Loucy (cell line): ENCODE results near the gene PDGFRB.

ENCODE experiments used
- H2AFZ ChIP-seq: fragments of 200-600 bp; sonication (generic); 2 replicates; pipeline ENCODE4 v1.6.0; 2016; ENCODE audit warnings: antibody characterized with exemption, mild to moderate bottlenecking, low read length, moderate library complexity
- H3F3A ChIP-seq: fragments of 200-600 bp; 2 replicates; pipeline ENCODE4 v1.6.0; 2016; ENCODE audit warnings: antibody characterized with exemption, low read depth, mild to moderate bottlenecking
- H3K27me3 ChIP-seq: fragments of 200-600 bp; sonication (generic); 2 replicates; pipeline ENCODE4 v1.6.1; 2014; ENCODE audit warnings: low read length, mild to moderate bottlenecking; ENCODE audit not compliant: insufficient read depth, poor library complexity, severe bottlenecking
- H3K36me3 ChIP-seq: fragments of 200-600 bp; sonication (generic); 2 replicates; pipeline ENCODE4 v1.6.1; 2016; ENCODE audit warnings: low read length; ENCODE audit not compliant: insufficient read depth
- H3K4me1 ChIP-seq: fragments of 200-600 bp; sonication (generic); 2 replicates; pipeline ENCODE4 v1.5.1; 2014; ENCODE audit warnings: low read length, mild to moderate bottlenecking; ENCODE audit not compliant: insufficient read depth, poor library complexity, severe bottlenecking
- H3K4me2 ChIP-seq: fragments of 200-600 bp; sonication (generic); 2 replicates; pipeline ENCODE4 v1.6.0; 2014; ENCODE audit warnings: antibody characterized with exemption, low read length, low read depth, mild to moderate bottlenecking; ENCODE audit not compliant: poor library complexity, severe bottlenecking
- H3K4me3 ChIP-seq: fragments of 200-600 bp; sonication (generic); 2 replicates; pipeline ENCODE4 v1.5.1; 2014; ENCODE audit warnings: low read length, mild to moderate bottlenecking, mixed read lengths; ENCODE audit not compliant: poor library complexity, severe bottlenecking
- H3K79me2 ChIP-seq: fragments of 200-600 bp; sonication (generic); 2 replicates; pipeline ENCODE4 v1.6.1; 2014; ENCODE audit warnings: low read length; ENCODE audit not compliant: insufficient read depth
- H3K9ac ChIP-seq: fragments of 200-600 bp; sonication (generic); 2 replicates; pipeline ENCODE4 v1.6.0; 2014; ENCODE audit warnings: mild to moderate bottlenecking, low read depth, low read length, moderate library complexity; ENCODE audit not compliant: poor library complexity, severe bottlenecking
- H3K9me2 ChIP-seq: fragments of 200-600 bp; sonication (generic); replicated peaks from 2 replicates; pipeline ENCODE4 v1.6.1; 2016; ENCODE audit warnings: low read depth, low read length, mixed read lengths
- H3K9me3 ChIP-seq: fragments of 200-600 bp; sonication (generic); 2 replicates; pipeline ENCODE4 v1.6.1; 2014; ENCODE audit warnings: mild to moderate bottlenecking, antibody characterized with exemption, low read length, low read depth; ENCODE audit not compliant: insufficient read depth
- H4K20me1 ChIP-seq: fragments of 200-600 bp; sonication (generic); 2 replicates; pipeline ENCODE4 v1.6.0; 2014; ENCODE audit warnings: antibody characterized with exemption, low read length, mild to moderate bottlenecking; ENCODE audit not compliant: insufficient read depth, poor library complexity, severe bottlenecking
- CTCF ChIP-seq: fragments of 200-600 bp; sonication (generic); conservative IDR thresholded peaks from 2 replicates; pipeline ENCODE4 v1.5.1; 2014; ENCODE audit warnings: mild to moderate bottlenecking, antibody characterized with exemption, low read length
- EZH2phosphoT487 ChIP-seq: fragments of 200-600 bp; IDR thresholded peaks from 2 replicates; pipeline ENCODE4 v1.6.1; 2018; ENCODE audit warnings: antibody characterized with exemption, mild to moderate bottlenecking, moderate library complexity, borderline replicate concordance

Gene PDGFRB

GRCh38 chr5:150196514-150196913 is 40.9 kb upstream of the PDGFRB start:
- no peaks in the 10 kb centered on the region for H3K9me3 ChIP-seq
- H3K27me3 ChIP-seq: no peaks in the 10 kb centered on the region
- no peak overlapping the region for H3K9ac ChIP-seq
- TF ChIP-seq EZH2phosphoT487: no peak
- TF ChIP-seq CTCF: no peak
- no peak overlapping the region for H3K4me3 ChIP-seq
- no peaks in the 10 kb centered on the region for H4K20me1 ChIP-seq
- no peak overlapping the region for H2AFZ ChIP-seq
- no peaks in the 10 kb centered on the region for H3F3A ChIP-seq
- H3K36me3 ChIP-seq: no peaks in the 10 kb centered on the region
- no peak overlapping the region for H3K4me2 ChIP-seq
- no peaks in the 10 kb centered on the region for H3K9me2 ChIP-seq
- H3K4me1 ChIP-seq: no peaks in the 10 kb centered on the region
- no peaks in the 10 kb centered on the region for H3K79me2 ChIP-seq

GRCh38 chr5:150195736-150196485 is 40.3 kb upstream of the PDGFRB start:
- Histone ChIP-seq H3F3A (no peaks in the 10 kb centered on the region), H3K9me2 (no peaks in the 10 kb centered on the region), H3K27me3 (no peaks in the 10 kb centered on the region), H3K79me2 (no peaks in the 10 kb centered on the region), H3K9ac (no peak overlapping the region), H3K9me3 (no peaks in the 10 kb centered on the region), H3K36me3 (no peaks in the 10 kb centered on the region), H3K4me3 (no peak overlapping the region), H4K20me1 (no peaks in the 10 kb centered on the region), H2AFZ (no peak overlapping the region), H3K4me1 (no peaks in the 10 kb centered on the region), H3K4me2 (no peak overlapping the region)
- TF ChIP-seq CTCF: no peak
- no peak for TF ChIP-seq EZH2phosphoT487

DNA sequence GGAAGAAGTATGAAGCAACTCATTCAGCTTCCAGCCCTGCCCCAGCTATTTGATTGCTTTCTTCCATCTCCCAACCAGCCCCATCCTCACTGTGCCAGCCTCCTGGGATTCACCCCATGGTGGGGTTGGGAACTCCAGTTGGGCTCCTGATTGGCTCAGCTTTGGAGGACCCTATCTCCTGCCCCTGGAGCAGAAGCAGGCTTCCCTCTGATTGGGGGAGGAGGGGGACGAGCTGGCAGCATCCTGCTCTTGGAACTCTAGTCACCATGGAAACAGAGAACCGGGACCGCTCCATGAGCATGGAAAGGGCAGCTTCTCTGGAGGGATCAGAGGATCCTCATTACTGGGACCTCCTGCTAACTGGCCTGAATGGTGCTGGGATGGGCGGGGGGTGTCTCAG is 36.8 kb upstream of the PDGFRB start:
- no peak for TF ChIP-seq CTCF
- no peak for TF ChIP-seq EZH2phosphoT487
- H3K4me1 ChIP-seq: no peaks in the 10 kb centered on the region
- no peaks in the 10 kb centered on the region for H4K20me1 ChIP-seq
- no peak overlapping the region for H2AFZ ChIP-seq
- H3K36me3 ChIP-seq: no peaks in the 10 kb centered on the region
- no peak overlapping the region for H3K9ac ChIP-seq
- no peaks in the 10 kb centered on the region for H3K9me3 ChIP-seq
- no peak overlapping the region for H3K4me3 ChIP-seq
- no peak overlapping the region for H3K4me2 ChIP-seq
- H3K9me2 ChIP-seq: no peaks in the 10 kb centered on the region
- no peaks in the 10 kb centered on the region for H3K27me3 ChIP-seq
- no peaks in the 10 kb centered on the region for H3F3A ChIP-seq
- no peaks in the 10 kb centered on the region for H3K79me2 ChIP-seq
